Psoas muscle (tissue), 8 donors: Measurements from ENCODE around the gene SUSD6. TPM values are rescaled to one million over a fixed set of nuclear protein-coding genes. Genes with fewer than 3 reads are reported as not detected.

Experiments used
- ATAC-seq, 4 donors: fragments of 200-7000 bp; cut with Tn5 transposase; one replicate each; pipeline ENCODE4 v1.9.1; 2020; ENCODE audit warnings: moderate library complexity in 3 of 4, mild to moderate bottlenecking in 2 of 4
- DNase-seq, 2 donors: peaks; one replicate each; pipeline ENCODE4 v3.0.0-alpha.2; 2020
- H3K27ac ChIP-seq: fragments of 200-600 bp; one replicate; pipeline ENCODE4 v1.8.0; 2022
- H3K27me3 ChIP-seq, 3 donors: fragments of 200-600 bp in 1 of 3; one replicate each; pipeline versions ENCODE4 v1.6.1 to v1.8.0; 2013 to 2022; ENCODE audit warnings: low read length in 2 of 3, mild to moderate bottlenecking in 2 of 3, moderate library complexity in 1 of 3; ENCODE audit not compliant: insufficient read depth in 3 of 3
- H3K36me3 ChIP-seq, 2 donors: fragments of 200-600 bp in 1 of 2; one replicate each; pipeline versions ENCODE4 v1.6.1 to v1.8.0; 2013 to 2022; ENCODE audit warnings: low read depth in 1 of 2, mild to moderate bottlenecking in 1 of 2, moderate library complexity in 1 of 2; ENCODE audit not compliant: insufficient read depth in 1 of 2
- H3K4me1 ChIP-seq: fragments of 200-600 bp; one replicate; pipeline ENCODE4 v1.8.0; 2022
- H3K4me3 ChIP-seq: fragments of 200-600 bp; one replicate; pipeline ENCODE4 v1.8.0; 2022; ENCODE audit warnings: mild to moderate bottlenecking
- H3K9me3 ChIP-seq: fragments of 200-600 bp; one replicate; pipeline ENCODE4 v1.8.0; 2022
- CTCF ChIP-seq: fragments of 200-600 bp; IDR thresholded peaks from one replicate; pipeline ENCODE4 v1.8.0; 2022; ENCODE audit warnings: antibody characterized with exemption
- WGBS, 3 donors: extraction: QIAGEN DNeasy Blood & Tissue Kit; methylation state at CpG; one replicate each; pipeline versions ENCODE4 v1.1.6 to v1.1.7; 2013; 5-methylcytosine and 5-hydroxymethylcytosine counted together
- intact Hi-C, 2 donors: fragments of 100-400 bp; cut with DNase I; formaldehyde crosslinking; loops; one replicate each; pipeline versions ENCODE4 v1.11.0 to v1.14.2; 2022
- polyA plus RNA-seq, 3 donors: library from polyadenylated mRNA; stranded (reverse); fragments of 200-250 nt; gene quantifications; one replicate each; pipeline ENCODE4 v1.2.3, GENCODE V29; 2013
- total RNA-seq, 4 donors: library from RNA; stranded (reverse); fragmentation: NEBNext Ultra II Directional in 2 of 4; extraction: Animal tissue kit (Norgen Biotek cat#: 25700) in 2 of 4; gene quantifications; one replicate each; pipeline versions ENCODE4 v1.2.1 to v1.2.4, GENCODE V29; 2021 to 2023
- donor health status: healthy with polysubstance abuse.
- donor health status: DM: no; HTN: no; CAD: no; lungs with moderate emphysema.
- donor health status: Bipolar disorder and iron deficiency.
- donor health status: healthy.
- donor health status: DM: yes; HTN: yes; CAD: no.
- donor health status: DM: no; HTN: no; CAD: no.
- donor health status: DM: no; HTN: no; CAD: no.
- donor health status: DM: yes; HTN: yes; CAD: no.

The SUSD6 gene
- total and polyA plus RNA-seq, 7 donors: 6.9 to 23.4 (median 14.9) TPM

- intact Hi-C loops: no loop called here
- no peak for TF ChIP-seq CTCF
- Histone ChIP-seq H3K36me3 (no peaks in the 10 kb centered on the region), H3K9me3 (no peaks in the 10 kb centered on the region), H3K4me3 (no peak overlapping the region), H3K27ac (no peak overlapping the region), H3K4me1 (no peaks in the 10 kb centered on the region), H3K27me3 (no peaks in the 10 kb centered on the region)
- DNase-seq (no peak), ATAC-seq (no peak)
- WGBS, 3 donors: 52 to 71% (median 62%) methylated on average over 1 of the region's 1 CpG
These were observed 141.4 kb downstream of the SUSD6 start for GRCh38 chr14:69752773-69753172.

DNA sequence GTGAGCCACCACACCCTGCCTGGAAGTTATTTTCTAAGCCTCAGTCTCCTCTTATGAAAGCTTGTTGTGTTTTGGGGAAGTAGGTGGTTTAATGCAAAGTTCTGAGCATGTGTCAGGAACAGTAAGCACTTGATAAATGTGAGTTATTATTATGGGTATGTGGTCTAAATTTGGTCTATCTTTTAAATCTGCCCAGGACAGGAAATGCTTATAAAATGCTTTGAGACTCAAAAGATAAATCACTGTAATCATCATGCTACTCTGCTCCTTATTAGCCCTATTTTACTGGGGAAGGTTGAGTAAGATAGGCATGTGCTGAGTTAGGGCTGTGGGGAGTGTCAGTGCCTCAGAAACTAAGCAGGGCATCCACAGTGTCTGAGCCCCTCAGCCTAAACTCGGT, 142.5 kb downstream of the SUSD6 start:
- Histone ChIP-seq H3K27me3 (no peaks in the 10 kb centered on the region), H3K4me3 (no peak overlapping the region), H3K4me1 (no peaks in the 10 kb centered on the region), H3K27ac (no peak overlapping the region), H3K36me3 (no peaks in the 10 kb centered on the region), H3K9me3 (no peaks in the 10 kb centered on the region)
- DNase-seq (no peak), ATAC-seq (no peak)
- 88 to 96% (median 89%) methylated on average over 1 of the region's 1 CpG for WGBS, 3 donors
- no peak for TF ChIP-seq CTCF
- intact Hi-C loops: no loop called here

DNA sequence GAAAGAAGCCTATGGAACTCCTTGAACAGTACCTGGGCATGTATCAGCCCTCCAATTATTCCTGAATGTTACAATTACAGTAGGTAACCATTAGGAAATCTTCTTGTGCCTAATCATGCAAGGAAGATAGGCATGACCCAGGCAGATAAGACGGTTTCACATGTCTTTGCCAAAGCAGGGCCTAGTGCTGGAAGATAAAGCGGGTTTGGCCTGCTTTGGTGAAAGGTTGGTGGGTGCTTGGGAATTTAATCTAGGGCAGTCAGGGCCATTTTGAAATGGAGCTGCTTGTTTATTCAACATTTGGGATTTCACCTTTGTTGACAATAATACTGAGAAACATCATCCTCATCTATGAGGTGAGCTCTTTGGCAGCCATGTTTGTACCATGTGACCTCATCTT, 143.1 kb downstream of the SUSD6 start:
- H3K4me1 ChIP-seq: no peaks in the 10 kb centered on the region
- DNase-seq: no peak
- H3K27ac ChIP-seq: no peak overlapping the region
- TF ChIP-seq CTCF: no peak
- ATAC-seq: no peak
- H3K36me3 ChIP-seq: no peaks in the 10 kb centered on the region
- 63 to 95% (median 95%) methylated on average over 2 of the region's 2 CpGs for whole genome bisulfite sequencing, 3 donors
- intact Hi-C loops: no loop called here
- no peak overlapping the region for H3K4me3 ChIP-seq
- no peaks in the 10 kb centered on the region for H3K9me3 ChIP-seq
- H3K27me3 ChIP-seq: no peaks in the 10 kb centered on the region

GRCh38 chr14:69755296-69755695, 143.9 kb downstream of the SUSD6 start:
- ATAC-seq (no peak), DNase-seq (no peak)
- no peaks in the 10 kb centered on the region for H3K36me3 ChIP-seq
- no peak overlapping the region for H3K27ac ChIP-seq
- no peaks in the 10 kb centered on the region for H3K9me3 ChIP-seq
- no peak overlapping the region for H3K4me3 ChIP-seq
- intact Hi-C loops: no loop called here
- TF ChIP-seq CTCF: no peak
- H3K4me1 ChIP-seq: no peaks in the 10 kb centered on the region
- H3K27me3 ChIP-seq: no peaks in the 10 kb centered on the region

DNA sequence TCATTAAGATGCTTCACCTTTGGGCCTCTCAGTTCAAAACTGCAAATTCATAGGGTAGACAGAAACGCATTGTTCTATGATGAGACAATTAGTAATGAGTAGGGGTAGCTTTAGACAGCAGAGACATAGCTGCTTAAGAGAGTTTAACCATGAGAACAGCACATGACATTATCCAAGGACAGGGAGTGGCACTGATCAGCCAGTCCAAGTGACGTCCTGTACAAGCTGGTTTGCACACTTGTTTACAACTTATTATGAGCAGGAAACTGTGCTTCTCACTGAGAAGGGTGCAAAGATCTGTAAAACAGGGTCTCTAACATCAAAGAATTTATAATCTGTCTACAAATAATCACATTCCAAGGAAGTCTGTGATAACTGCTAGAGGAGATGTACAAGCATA, 144.4 kb downstream of the SUSD6 start:
- TF ChIP-seq CTCF: no peak
- H3K27me3 ChIP-seq: no peaks in the 10 kb centered on the region
- ATAC-seq (no peak), DNase-seq (no peak)
- no peak overlapping the region for H3K4me3 ChIP-seq
- H3K4me1 ChIP-seq: no peaks in the 10 kb centered on the region
- WGBS, 3 donors: 72 to 80% (median 73%) methylated on average over 2 of the region's 2 CpGs
- no peaks in the 10 kb centered on the region for H3K9me3 ChIP-seq
- intact Hi-C loops: no loop called here
- H3K27ac ChIP-seq: no peak overlapping the region
- H3K36me3 ChIP-seq: no peaks in the 10 kb centered on the region
